ENCODE results near the gene TMEM161A. TPM values are rescaled to one million over a fixed set of nuclear protein-coding genes. Genes with fewer than 3 reads are reported as not detected.
"Not testable (repeated sequence)": the region's sequence is repeated elsewhere in the genome, so short reads cannot be mapped to it uniquely, and the experiment has no call there.

The TMEM161A gene
- 10 to 100 TPM; 22.0 to 44.4 (median 32.3) TPM for polyA plus RNA-seq

- Mint-ChIP-seq H3K27me3 (ENCODE audit: low read depth in 3 of 3) (peaks cover 0 to 4% (median 0%) of the 10 kb centered on the region in 3 donors), H3K9me3 (no peaks in the 10 kb centered on the region), H3K36me3 (no peaks in the 10 kb centered on the region), H3K27ac (peak within 1 kb of the TSS; percentile 84 to 97 (median 92)), H3K4me1 (peaks cover 21 to 30% of the 10 kb centered on the region in 2 donors), H3K4me3 (peak within 1 kb of the TSS; percentile 97 to 98 (median 98))
- peak; percentile 94 to 95 (median 95) for DNase-seq
These were observed at the start of gene TMEM161A for GRCh38 chr19:19138109-19138981. TMEM161A (minus strand) TSS chr19:19138478; CDS start chr19:19138428, 50 bp downstream.

DNA sequence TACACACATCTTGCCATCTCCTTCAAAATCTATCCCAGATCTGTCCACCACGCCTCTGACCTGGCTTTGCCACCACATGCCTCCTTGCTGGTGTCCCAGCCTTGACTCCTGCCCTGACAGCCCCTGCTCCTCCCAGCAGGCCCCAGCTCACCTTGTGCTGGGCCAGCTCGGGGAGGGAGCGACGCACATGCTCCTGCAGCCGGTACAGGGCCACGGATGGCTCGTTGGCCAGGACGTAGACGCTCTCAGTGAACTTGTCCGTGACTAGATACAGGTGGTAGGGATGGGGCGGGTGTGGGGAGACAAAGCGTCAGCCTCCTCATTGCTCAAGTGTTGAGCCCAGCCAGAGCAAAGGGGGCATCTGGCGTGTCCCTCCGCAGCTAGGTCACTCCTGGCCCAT lies 48.5 kb upstream of the TMEM161A start:
- no peak for DNase-seq
- H3K4me1 Mint-ChIP-seq = peaks cover 39 to 44% of the 10 kb centered on the region in 2 donors
- H3K27me3 Mint-ChIP-seq (ENCODE audit: low read depth in 3 of 3) = peaks cover 0 to 2% (median 1%) of the 10 kb centered on the region in 3 donors
- peaks cover 4 to 19% (median 10%) of the 10 kb centered on the region in 3 donors for H3K36me3 Mint-ChIP-seq
- no peak overlapping the region for H3K4me3 Mint-ChIP-seq
- no peaks in the 10 kb centered on the region for H3K9me3 Mint-ChIP-seq
- peak overlapping the region in 1 of 6 donors; percentile 58 for H3K27ac Mint-ChIP-seq

DNA sequence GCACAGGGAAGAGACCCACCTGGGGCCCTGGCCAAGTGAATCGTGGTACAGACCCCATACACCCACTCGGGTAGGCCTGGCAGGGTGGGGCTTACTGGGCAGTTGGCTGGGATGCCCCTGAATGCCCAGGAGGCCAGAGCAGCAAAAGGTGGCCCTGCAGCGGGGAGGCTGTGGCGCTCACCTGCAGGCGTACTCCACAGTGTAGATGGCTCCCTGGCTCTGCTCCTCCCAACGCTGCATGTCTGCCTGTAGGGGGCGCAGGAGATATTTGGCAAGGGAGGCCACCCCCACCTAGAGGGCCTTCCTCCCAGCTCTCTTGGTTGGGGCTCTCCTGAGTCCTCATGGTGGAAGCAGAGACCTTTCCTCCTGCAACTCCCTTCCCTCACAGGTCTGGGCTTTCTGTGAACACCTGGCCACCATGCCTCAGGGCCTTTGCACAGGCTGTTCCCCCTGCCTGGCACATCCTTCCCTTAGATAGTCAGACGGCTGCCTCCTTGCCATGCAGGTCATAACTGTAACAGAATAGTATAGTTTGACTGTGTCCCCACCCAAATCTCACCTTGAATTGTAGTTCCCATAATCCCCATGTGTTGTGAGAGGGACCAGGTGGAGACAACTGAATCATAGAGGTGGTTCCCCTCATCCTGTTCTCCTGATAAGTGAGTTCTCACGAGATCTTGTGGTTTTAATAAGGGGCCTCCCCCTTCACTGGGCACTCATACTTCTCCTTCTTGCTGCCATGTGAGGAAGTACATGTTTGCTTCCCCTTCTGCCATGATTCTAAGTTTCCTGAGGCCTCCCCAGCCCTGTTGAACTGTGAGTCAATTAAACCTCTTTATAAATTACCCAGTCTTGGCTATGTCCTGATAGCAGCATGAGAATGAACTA lies 47.8 kb upstream of the TMEM161A start:
- H3K4me1 Mint-ChIP-seq = peaks cover 33 to 37% of the 10 kb centered on the region in 2 donors
- no peak overlapping the region for H3K4me3 Mint-ChIP-seq
- peaks cover 4 to 24% (median 10%) of the 10 kb centered on the region in 3 donors for H3K36me3 Mint-ChIP-seq
- DNase-seq = peak; percentile 36 to 53 (median 46)
- H3K27ac Mint-ChIP-seq = peak overlapping the region in 4 of 6 donors; percentile 36 to 67 (median 52)
- peaks cover 0 to 2% (median 1%) of the 10 kb centered on the region in 3 donors for H3K27me3 Mint-ChIP-seq (ENCODE audit: low read depth in 3 of 3)
- no peaks in the 10 kb centered on the region for H3K9me3 Mint-ChIP-seq

DNA sequence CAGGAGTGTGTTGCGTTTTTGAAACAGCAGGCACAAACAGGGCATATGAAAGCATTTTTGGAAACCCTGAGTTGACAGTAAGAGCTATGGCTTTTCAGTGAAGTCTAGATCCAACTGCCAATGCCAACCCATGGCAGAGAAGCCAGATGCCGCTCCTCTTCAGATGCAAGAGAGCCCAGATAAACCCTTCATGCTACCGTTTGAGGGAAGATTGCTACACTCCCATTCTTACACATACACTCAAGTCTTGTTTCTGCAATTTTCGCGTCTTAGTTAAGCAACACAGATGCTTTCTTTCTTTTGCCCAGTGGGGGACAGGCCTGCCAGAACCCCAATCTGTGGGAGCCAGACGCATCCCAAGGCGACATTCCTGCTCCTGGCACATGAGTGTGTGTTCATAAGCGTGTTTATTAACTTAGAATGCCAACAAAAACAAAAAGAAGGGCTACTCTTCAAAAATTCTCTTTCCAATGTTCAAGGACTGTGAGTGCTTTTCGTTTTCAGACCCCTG lies 43.3 kb upstream of the TMEM161A start:
- DNase-seq = no peak
- peaks cover 9 to 20% of the 10 kb centered on the region in 2 donors for H3K4me1 Mint-ChIP-seq
- peaks cover 4 to 20% (median 10%) of the 10 kb centered on the region in 3 donors for H3K36me3 Mint-ChIP-seq
- H3K27ac Mint-ChIP-seq = no peak overlapping the region
- no peak overlapping the region for H3K4me3 Mint-ChIP-seq
- H3K27me3 Mint-ChIP-seq (ENCODE audit: low read depth in 3 of 3) = no peaks in the 10 kb centered on the region
- H3K9me3 Mint-ChIP-seq = no peaks in the 10 kb centered on the region

- Mint-ChIP-seq H3K27me3 (ENCODE audit: low read depth in 3 of 3) (no peaks in the 10 kb centered on the region), H3K4me1 (peaks cover 4 to 13% of the 10 kb centered on the region in 2 donors), H3K4me3 (no peak overlapping the region), H3K27ac (peak overlapping the region in 2 of 6 donors; percentile 4 to 26), H3K36me3 (peaks cover 4 to 15% (median 5%) of the 10 kb centered on the region in 3 donors), H3K9me3 (no peaks in the 10 kb centered on the region)
- no peak for DNase-seq
These were observed 41.5 kb upstream of the TMEM161A start for GRCh38 chr19:19179548-19180441.

DNA sequence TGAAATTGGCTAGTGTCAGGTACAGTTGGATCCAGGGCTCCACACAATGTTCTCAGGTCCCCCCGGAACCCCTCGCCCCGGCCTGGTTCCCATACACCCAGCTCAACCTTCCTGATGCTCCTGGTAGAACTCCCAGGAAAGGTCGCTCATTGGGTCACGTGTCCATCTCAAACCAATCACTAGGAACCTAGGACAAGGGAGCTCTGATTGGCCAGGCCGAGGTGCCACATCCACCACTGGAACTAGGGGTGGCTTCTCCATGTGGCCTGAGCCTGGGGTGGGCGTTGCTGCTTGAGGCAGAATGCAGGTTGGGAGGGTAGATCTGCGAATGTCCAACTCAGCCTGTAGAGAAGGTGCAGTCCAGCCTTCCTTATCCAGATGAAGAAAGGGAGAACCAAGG lies 38.7 kb upstream of the TMEM161A start:
- no peak for DNase-seq
- peaks cover 4 to 10% of the 10 kb centered on the region in 2 donors for H3K4me1 Mint-ChIP-seq
- H3K27me3 Mint-ChIP-seq (ENCODE audit: low read depth in 3 of 3) = no peaks in the 10 kb centered on the region
- H3K9me3 Mint-ChIP-seq = no peaks in the 10 kb centered on the region
- no peak overlapping the region for H3K27ac Mint-ChIP-seq
- no peak overlapping the region for H3K4me3 Mint-ChIP-seq
- peaks cover 0 to 6% (median under 1%) of the 10 kb centered on the region in 3 donors for H3K36me3 Mint-ChIP-seq

- H3K27ac Mint-ChIP-seq; H3K27me3 Mint-ChIP-seq (ENCODE audit: low read depth in 3 of 3); H3K36me3 Mint-ChIP-seq; H3K9me3 Mint-ChIP-seq; DNase-seq; H3K4me3 Mint-ChIP-seq: not testable (repeated sequence)
- H3K4me1 Mint-ChIP-seq = peaks cover 16% of the 10 kb centered on the region in 2 donors
These were observed 35.0 kb upstream of the TMEM161A start for GRCh38 chr19:19173243-19173642.

DNA sequence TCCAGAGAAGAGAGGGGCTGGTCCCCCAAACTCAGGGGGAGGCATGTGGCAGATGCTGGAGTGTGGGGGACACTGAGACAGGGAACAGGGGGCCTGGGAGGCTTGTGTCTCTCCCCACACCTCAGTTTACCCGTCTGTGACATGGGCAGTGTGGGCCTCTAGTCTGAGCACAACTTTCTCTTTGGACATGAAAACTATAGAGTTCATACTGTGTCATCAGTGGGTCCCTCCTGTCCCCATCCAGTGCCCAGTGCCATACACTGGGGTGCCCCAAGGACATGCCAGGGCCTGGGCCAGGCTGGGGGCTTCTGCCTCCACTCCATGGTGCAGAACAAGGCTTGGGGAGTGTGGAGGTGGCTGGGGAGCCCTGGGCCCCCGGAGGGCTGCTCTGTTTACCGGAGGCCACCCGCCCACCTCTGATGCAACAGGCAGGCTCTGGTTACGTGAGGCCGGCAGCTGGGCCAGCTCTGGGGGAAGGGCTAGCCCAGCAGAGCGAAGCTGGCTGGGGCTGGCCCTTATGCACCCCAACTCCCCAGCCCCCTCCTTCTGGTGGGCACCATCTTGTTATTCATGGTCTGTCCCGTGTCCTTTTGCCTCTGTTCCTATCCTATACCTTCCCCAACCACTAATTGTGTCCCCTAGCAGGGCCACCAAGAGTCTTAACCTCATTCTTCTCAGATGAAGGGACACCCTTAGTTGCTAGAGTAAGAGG lies 33.7 kb upstream of the TMEM161A start:
- no peak overlapping the region for H3K4me3 Mint-ChIP-seq
- H3K9me3 Mint-ChIP-seq = no peaks in the 10 kb centered on the region
- H3K27me3 Mint-ChIP-seq (ENCODE audit: low read depth in 3 of 3) = peaks cover 0 to 3% (median 0%) of the 10 kb centered on the region in 3 donors
- peaks cover 16% of the 10 kb centered on the region in 2 donors for H3K4me1 Mint-ChIP-seq
- no peak for DNase-seq
- H3K27ac Mint-ChIP-seq = no peak overlapping the region
- H3K36me3 Mint-ChIP-seq = no peaks in the 10 kb centered on the region

DNA sequence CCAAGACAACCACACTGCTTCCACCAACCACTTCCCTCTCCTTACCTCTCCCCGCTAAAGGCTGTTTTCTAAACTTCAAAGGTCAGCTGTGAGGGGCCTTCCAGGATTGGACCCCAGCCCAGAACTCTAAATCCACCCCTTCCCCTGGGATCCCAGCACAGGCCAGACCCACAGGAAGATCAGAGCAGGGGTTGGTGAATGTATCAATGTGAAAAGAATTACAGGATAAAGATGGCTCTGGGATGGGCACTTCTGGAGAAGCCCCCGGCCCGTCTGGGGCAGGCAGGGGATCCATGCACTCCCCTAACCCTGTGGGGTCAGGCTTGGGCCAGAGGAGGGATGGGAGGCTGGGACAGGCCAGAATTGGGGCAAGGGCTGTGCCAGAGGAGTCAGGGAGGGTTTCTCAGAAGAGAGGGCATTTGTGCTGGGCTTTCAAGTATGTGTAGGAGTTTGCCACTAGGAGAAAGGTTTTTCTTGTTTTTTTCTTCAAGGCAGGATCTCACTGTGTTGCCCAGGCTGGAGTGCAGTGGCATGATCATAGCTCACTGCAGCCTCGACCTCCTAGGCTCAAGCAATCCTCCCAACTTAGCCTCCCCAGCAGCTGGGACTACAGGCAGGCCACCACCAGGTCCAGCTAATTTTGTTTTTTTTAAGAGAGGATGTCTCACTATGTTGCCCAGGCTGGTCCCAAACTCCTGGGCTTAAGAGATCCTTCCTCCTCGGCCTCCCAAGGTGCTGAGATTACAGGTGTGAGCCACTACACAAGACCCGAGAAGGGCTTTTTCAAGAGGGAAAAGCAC lies 32.8 kb upstream of the TMEM161A start:
- Mint-ChIP-seq H3K9me3 (no peaks in the 10 kb centered on the region), H3K27ac (no peak overlapping the region), H3K36me3 (no peaks in the 10 kb centered on the region), H3K27me3 (ENCODE audit: low read depth in 3 of 3) (peaks cover 0 to 3% (median 0%) of the 10 kb centered on the region in 3 donors), H3K4me3 (peak overlapping the region in 4 of 5 donors; percentile 40 to 70 (median 52)), H3K4me1 (peaks cover 16% of the 10 kb centered on the region in 2 donors)
- DNase-seq = no peak

DNA sequence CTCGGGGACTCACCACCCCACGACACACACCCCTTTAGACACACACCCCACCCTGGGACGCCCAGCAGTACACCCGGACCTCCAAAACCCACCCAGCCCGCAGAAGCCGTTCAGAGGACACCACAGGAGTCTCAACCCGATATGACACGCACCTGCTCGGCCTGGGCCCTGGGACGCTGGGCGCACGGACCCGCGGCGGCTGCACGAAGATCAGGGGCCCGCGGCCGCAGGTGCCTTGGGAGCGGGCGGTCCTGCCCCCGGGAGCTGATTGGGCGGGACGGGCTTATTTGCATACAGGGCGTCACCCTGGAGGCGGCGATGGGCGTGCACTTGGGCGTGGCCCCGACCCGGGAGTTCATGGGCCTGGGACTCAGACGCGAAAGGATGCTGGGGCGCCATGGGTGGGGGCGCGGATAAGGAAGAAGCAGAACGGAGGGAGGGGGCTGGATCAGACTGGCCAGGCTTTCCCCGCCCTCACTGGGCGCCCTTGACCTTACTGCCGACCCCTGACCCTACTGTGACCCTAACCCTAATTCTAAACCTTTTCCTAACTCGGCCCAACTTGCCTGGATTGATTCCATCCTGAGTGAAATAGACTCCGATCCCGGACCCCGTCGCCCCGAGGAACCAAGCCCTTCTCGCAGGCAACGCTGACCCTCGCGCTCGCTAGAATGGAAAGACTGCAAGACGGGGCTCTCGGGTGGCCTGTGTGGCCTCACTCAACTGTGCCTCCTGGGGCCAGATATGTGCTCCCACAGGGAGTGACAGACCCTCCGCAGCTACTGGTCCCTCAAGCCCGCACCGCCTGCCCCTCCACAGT lies 32.0 kb upstream of the TMEM161A start, which contains the start of gene MEF2B:
Gene MEF2B, minus strand, starts transcription at position 211 of the 820 bp plus-strand sequence. CDS start 19,528 bp downstream, outside the sequence.
- Mint-ChIP-seq H3K27ac (peak within 1 kb of the TSS in 1 of 6 donors; percentile 16), H3K9me3 (no peaks in the 10 kb centered on the region), H3K4me1 (peaks cover 16% of the 10 kb centered on the region in 2 donors), H3K36me3 (no peaks in the 10 kb centered on the region), H3K4me3 (peak within 1 kb of the TSS; percentile 59 to 70 (median 60)), H3K27me3 (ENCODE audit: low read depth in 3 of 3) (peaks cover 0 to 3% (median 0%) of the 10 kb centered on the region in 3 donors)
- DNase-seq = peak; percentile 56 to 67 (median 62)
